ACHN (cell line): ENCODE results near the gene RASGEF1B.

Experiments used
- DNase-seq: peaks from one replicate; pipeline ENCODE4 v3.0.0-alpha.2; 2015
- in situ Hi-C: cut with HindIII; loops from 2 replicates; pipeline ENCODE4 v1.10.0; 2017; ENCODE audit warnings: low sequenced_read_pairs, low pct_ligation_motif_present, low pct_unique_long_range_greater_than_20kb

The RASGEF1B gene

GRCh38 chr4:81378386-81378785 is 93.3 kb downstream of the RASGEF1B start:
- in situ Hi-C loops = no loop called here
- no peak for DNase-seq

GRCh38 chr4:81377191-81377590 is 94.5 kb downstream of the RASGEF1B start:
- no peak for DNase-seq
- in situ Hi-C loops = no loop called here

- DNase-seq = no peak
- in situ Hi-C loops = no loop called here
Observed at GRCh38 chr4:81376720-81377119, 95.0 kb downstream of the RASGEF1B start.
